ENCODE results near the gene PDXP. TPM values are rescaled to one million over a fixed set of nuclear protein-coding genes. Genes with fewer than 3 reads are reported as not detected.
A peak's percentile ranks its signal among the peaks of the same experiment; 100 is the strongest.

PDXP gene
- total RNA-seq, 1 donor = 5.8 TPM

GRCh38 chr22:37629928-37630327, 28.6 kb upstream of the PDXP start:
- Histone ChIP-seq H3K4me2 (ENCODE audit: insufficient read depth, low read length) (no peak overlapping the region), H3K4me3 (ENCODE audit: insufficient read depth, low read length) (no peak overlapping the region), H2AFZ (ENCODE audit: low read length) (no peak overlapping the region), H3K9me3 (ENCODE audit: low read depth, low read length) (no peaks in the 10 kb centered on the region), H3K79me2 (ENCODE audit: insufficient read depth, low read length) (no peaks in the 10 kb centered on the region), H4K20me1 (ENCODE audit: insufficient read depth, low read length) (no peaks in the 10 kb centered on the region), H3K4me1 (ENCODE audit: insufficient read depth, low read length) (peaks cover 20% of the 10 kb centered on the region), H3K36me3 (ENCODE audit: insufficient read depth, low read length) (peaks cover 25% of the 10 kb centered on the region), H3K27ac (ENCODE audit: low read depth, low read length) (no peak overlapping the region), H3K27me3 (ENCODE audit: insufficient read depth, low read length) (no peaks in the 10 kb centered on the region)
- DNase-seq (ENCODE audit: insufficient read length, low spot score, missing footprints) = peak; percentile 72
- TF ChIP-seq, protein P1, sequence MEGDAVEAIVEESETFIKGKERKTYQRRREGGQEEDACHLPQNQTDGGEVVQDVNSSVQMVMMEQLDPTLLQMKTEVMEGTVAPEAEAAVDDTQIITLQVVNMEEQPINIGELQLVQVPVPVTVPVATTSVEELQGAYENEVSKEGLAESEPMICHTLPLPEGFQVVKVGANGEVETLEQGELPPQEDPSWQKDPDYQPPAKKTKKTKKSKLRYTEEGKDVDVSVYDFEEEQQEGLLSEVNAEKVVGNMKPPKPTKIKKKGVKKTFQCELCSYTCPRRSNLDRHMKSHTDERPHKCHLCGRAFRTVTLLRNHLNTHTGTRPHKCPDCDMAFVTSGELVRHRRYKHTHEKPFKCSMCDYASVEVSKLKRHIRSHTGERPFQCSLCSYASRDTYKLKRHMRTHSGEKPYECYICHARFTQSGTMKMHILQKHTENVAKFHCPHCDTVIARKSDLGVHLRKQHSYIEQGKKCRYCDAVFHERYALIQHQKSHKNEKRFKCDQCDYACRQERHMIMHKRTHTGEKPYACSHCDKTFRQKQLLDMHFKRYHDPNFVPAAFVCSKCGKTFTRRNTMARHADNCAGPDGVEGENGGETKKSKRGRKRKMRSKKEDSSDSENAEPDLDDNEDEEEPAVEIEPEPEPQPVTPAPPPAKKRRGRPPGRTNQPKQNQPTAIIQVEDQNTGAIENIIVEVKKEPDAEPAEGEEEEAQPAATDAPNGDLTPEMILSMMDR (IDR thresholded peaks at IDR 0.05; ENCODE audit: extremely low read depth, low read depth, low read length) = no peak

GRCh38 chr22:37630839-37631435, 27.6 kb upstream of the PDXP start:
- Histone ChIP-seq H3K79me2 (ENCODE audit: insufficient read depth, low read length) (no peaks in the 10 kb centered on the region), H3K27ac (ENCODE audit: low read depth, low read length) (no peak overlapping the region), H3K27me3 (ENCODE audit: insufficient read depth, low read length) (no peaks in the 10 kb centered on the region), H2AFZ (ENCODE audit: low read length) (no peak overlapping the region), H3K4me2 (ENCODE audit: insufficient read depth, low read length) (no peak overlapping the region), H3K4me3 (ENCODE audit: insufficient read depth, low read length) (no peak overlapping the region), H3K4me1 (ENCODE audit: insufficient read depth, low read length) (peaks cover 20% of the 10 kb centered on the region), H3K36me3 (ENCODE audit: insufficient read depth, low read length) (peaks cover 17% of the 10 kb centered on the region), H4K20me1 (ENCODE audit: insufficient read depth, low read length) (no peaks in the 10 kb centered on the region), H3K9me3 (ENCODE audit: low read depth, low read length) (no peaks in the 10 kb centered on the region)
- TF ChIP-seq, protein P1 (IDR thresholded peaks at IDR 0.05; ENCODE audit: extremely low read depth, low read depth, low read length) = no peak
- DNase-seq (ENCODE audit: insufficient read length, low spot score, missing footprints) = peak; percentile 74

- H3K4me1 ChIP-seq (ENCODE audit: insufficient read depth, low read length) = peaks cover 22% of the 10 kb centered on the region
These were observed 26.9 kb upstream of the PDXP start for GRCh38 chr22:37631448-37632173.

More at GRCh38 chr22:37631448-37632173, 26.9 kb upstream of the PDXP start:
- Histone ChIP-seq H3K79me2 (ENCODE audit: insufficient read depth, low read length) (no peaks in the 10 kb centered on the region), H2AFZ (ENCODE audit: low read length) (no peak overlapping the region), H3K27me3 (ENCODE audit: insufficient read depth, low read length) (no peaks in the 10 kb centered on the region), H3K4me2 (ENCODE audit: insufficient read depth, low read length) (no peak overlapping the region), H3K4me3 (ENCODE audit: insufficient read depth, low read length) (no peak overlapping the region), H3K36me3 (ENCODE audit: insufficient read depth, low read length) (peaks cover 16% of the 10 kb centered on the region), H3K27ac (ENCODE audit: low read depth, low read length) (no peak overlapping the region), H3K9me3 (ENCODE audit: low read depth, low read length) (no peaks in the 10 kb centered on the region), H4K20me1 (ENCODE audit: insufficient read depth, low read length) (no peaks in the 10 kb centered on the region)
- TF ChIP-seq, protein P1 (IDR thresholded peaks at IDR 0.05; ENCODE audit: extremely low read depth, low read depth, low read length) = no peak
- peak; percentile 83 for DNase-seq (ENCODE audit: insufficient read length, low spot score, missing footprints)
